Caco-2 (cell line): Measurements from ENCODE around the gene GPR3. TPM values are rescaled to one million over a fixed set of nuclear protein-coding genes. Genes with fewer than 3 reads are reported as not detected.
"Not testable (repeated sequence)": the region's sequence is repeated elsewhere in the genome, so short reads cannot be mapped to it uniquely, and the experiment has no call there.

ENCODE experiments used
- BruUV-seq: library from RNA; stranded (reverse); fragments of 400-500 nt; replicated peaks from 2 replicates; lab custom pipeline; 2021; lab: Mats Ljungman, UMichigan
- CTCF ChIA-PET: fragments of 300-600 bp; sonication (Branson Sonifier 250); formaldehyde crosslinking; loops from one replicate; lab custom pipeline; 2022; ENCODE audit warnings: antibody characterized with exemption; lab: Charles Lee
- POLR2A ChIA-PET: fragments of 300-600 bp; sonication (Branson Sonifier 250); formaldehyde crosslinking; loops from one replicate; lab custom pipeline; 2022; ENCODE audit warnings: antibody characterized with exemption; lab: Charles Lee
- DNase-seq, 2 experiments: peaks; one replicate each; pipeline versions ENCODE4 v3.0.0 to v3.0.0-alpha.2; 2020 to 2022
- H3K27me3 ChIP-seq: replicated peaks from 2 replicates; pipeline ENCODE4 v1.6.0; 2011; ENCODE audit warnings: low read length; ENCODE audit not compliant: control insufficient read depth, insufficient read depth
- H3K36me3 ChIP-seq: 2 replicates; pipeline ENCODE4 v1.5.1; 2011; ENCODE audit warnings: low read length; ENCODE audit not compliant: control insufficient read depth, insufficient read depth
- H3K4me1 ChIP-seq: fragments of 250-450 bp; sonication (Bioruptor Pico); 2 replicates; pipeline ENCODE4 v1.5.1; 2020; ENCODE audit warnings: mild to moderate bottlenecking
- H3K4me3 ChIP-seq: 2 replicates; pipeline ENCODE4 v1.5.1; 2011; ENCODE audit warnings: low read depth, mild to moderate bottlenecking, control low read depth, low read length
- H3K9me3 ChIP-seq: fragments of 250-450 bp; sonication (Bioruptor Pico); 2 replicates; pipeline ENCODE4 v1.5.1; 2020; ENCODE audit warnings: mild to moderate bottlenecking, moderate library complexity
- H3K27ac Mint-ChIP-seq: one replicate; pipeline ENCODE4 v1.8.0; 2022; ENCODE audit warnings: mixed read lengths; ENCODE audit not compliant: unreplicated experiment
- H3K27me3 Mint-ChIP-seq: one replicate; pipeline ENCODE4 v1.8.0; 2022; ENCODE audit warnings: mixed read lengths; ENCODE audit not compliant: insufficient read depth, unreplicated experiment
- H3K36me3 Mint-ChIP-seq: one replicate; pipeline ENCODE4 v1.8.0; 2022; ENCODE audit warnings: mild to moderate bottlenecking, mixed read lengths; ENCODE audit not compliant: insufficient read depth, unreplicated experiment
- H3K4me1 Mint-ChIP-seq: one replicate; pipeline ENCODE4 v1.8.0; 2022; ENCODE audit warnings: low read depth, mixed read lengths; ENCODE audit not compliant: unreplicated experiment
- H3K4me3 Mint-ChIP-seq: one replicate; pipeline ENCODE4 v1.8.0; 2022; ENCODE audit warnings: mild to moderate bottlenecking, moderate library complexity, mixed read lengths; ENCODE audit not compliant: unreplicated experiment
- H3K9me3 Mint-ChIP-seq: one replicate; pipeline ENCODE4 v1.8.0; 2022; ENCODE audit warnings: mixed read lengths; ENCODE audit not compliant: unreplicated experiment
- intact Hi-C: fragments of 100-400 bp; cut with micrococcal nuclease; formaldehyde crosslinking; loops from one replicate; pipeline ENCODE4 v1.10.0; 2022; ENCODE audit not compliant: unreplicated experiment
- total RNA-seq: library from RNA; stranded (reverse); gene quantifications from 2 replicates; pipeline ENCODE4 v1.2.3, GENCODE V29; 2022
- TF ChIP-seq, protein P1 (sequence below), 2 experiments: fragments of 200-600 bp in 1 of 2; IDR thresholded peaks; 1 replicate in 1 of 2; 2 replicates in 1 of 2; pipeline versions ENCODE4 v1.5.1 to v1.8.0; 2011 to 2022; ENCODE audit warnings: antibody characterized with exemption in 1 of 2, control low read depth in 1 of 2, inconsistent platforms in 1 of 2, low read depth in 1 of 2, low read length in 1 of 2, mild to moderate bottlenecking in 1 of 2, moderate library complexity in 1 of 2; ENCODE audit not compliant: insufficient read depth in 1 of 2, severe bottlenecking in 1 of 2, unreplicated experiment in 1 of 2

GPR3 gene
- total RNA-seq, 1 experiment from 2014 or later: 0.91 TPM

DNA sequence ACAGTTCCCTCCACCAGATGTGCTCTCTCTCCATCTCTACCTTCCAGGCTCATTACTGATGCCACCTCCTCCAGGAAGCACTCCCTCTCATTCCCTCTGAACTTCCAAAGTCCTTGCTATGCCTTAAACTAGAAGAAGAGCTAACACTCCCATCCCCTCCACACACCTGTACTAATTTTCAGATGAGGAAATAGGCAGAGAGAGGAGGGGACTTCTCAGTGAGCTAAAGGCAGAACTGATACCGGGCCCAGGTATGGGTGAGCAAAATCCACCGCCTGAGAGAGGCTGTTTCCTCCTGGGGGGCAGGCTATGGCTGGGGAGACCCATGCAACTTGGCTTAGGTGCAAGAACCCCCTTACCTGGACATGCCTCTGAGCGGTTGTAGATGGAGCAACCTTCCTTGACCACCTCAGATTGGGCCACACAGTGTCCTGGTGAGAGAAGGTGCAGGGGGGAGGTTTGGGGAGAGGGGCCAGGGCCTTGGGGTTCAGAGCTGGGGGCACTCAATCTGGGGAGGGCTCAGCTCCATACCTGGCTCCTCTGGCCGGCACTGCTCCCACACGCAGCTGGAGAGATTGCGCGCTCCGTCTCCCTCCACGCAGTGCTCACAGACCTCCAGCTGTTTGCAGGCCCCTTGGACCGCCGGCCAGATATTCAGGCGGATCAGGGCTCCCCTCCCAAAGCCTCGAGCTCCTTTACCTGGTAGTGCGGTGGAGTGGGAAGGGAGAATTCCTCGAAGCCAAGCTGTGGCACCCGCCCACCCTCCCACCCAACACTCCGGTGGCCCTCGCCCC, 10.3 kb upstream of the GPR3 start:
- no peak for DNase-seq
- Mint-ChIP-seq H3K36me3 (no peaks in the 10 kb centered on the region), H3K9me3 (no peaks in the 10 kb centered on the region), H3K27me3 (no peaks in the 10 kb centered on the region), H3K27ac (no peak overlapping the region), H3K4me3 (no peak overlapping the region), H3K4me1 (no peaks in the 10 kb centered on the region)
- ChIA-PET CTCF (interaction anchor here (0.7 to 1.2 kb wide), 3 partner anchors 16 to 86 kb away, joined by 3 to 5 read pairs (median 3); partner anchors contain the start of gene MAP3K6), POLR2A (interaction anchor here (0.6 to 0.9 kb wide), 2 partner anchors 16 to 236 kb away, joined by 4 to 5 read pairs; no protein-coding TSS in a partner anchor)
- Histone ChIP-seq H3K4me1 (no peaks in the 10 kb centered on the region), H3K27me3 (no peaks in the 10 kb centered on the region), H3K36me3 (no peaks in the 10 kb centered on the region), H3K4me3 (no peak overlapping the region), H3K9me3 (no peaks in the 10 kb centered on the region)
- BruUV-seq: no TSS peak
- TF ChIP-seq, protein P1, sequence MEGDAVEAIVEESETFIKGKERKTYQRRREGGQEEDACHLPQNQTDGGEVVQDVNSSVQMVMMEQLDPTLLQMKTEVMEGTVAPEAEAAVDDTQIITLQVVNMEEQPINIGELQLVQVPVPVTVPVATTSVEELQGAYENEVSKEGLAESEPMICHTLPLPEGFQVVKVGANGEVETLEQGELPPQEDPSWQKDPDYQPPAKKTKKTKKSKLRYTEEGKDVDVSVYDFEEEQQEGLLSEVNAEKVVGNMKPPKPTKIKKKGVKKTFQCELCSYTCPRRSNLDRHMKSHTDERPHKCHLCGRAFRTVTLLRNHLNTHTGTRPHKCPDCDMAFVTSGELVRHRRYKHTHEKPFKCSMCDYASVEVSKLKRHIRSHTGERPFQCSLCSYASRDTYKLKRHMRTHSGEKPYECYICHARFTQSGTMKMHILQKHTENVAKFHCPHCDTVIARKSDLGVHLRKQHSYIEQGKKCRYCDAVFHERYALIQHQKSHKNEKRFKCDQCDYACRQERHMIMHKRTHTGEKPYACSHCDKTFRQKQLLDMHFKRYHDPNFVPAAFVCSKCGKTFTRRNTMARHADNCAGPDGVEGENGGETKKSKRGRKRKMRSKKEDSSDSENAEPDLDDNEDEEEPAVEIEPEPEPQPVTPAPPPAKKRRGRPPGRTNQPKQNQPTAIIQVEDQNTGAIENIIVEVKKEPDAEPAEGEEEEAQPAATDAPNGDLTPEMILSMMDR (IDR thresholded peaks at IDR 0.05; ENCODE audit: insufficient read depth in 1 of 2, low read depth in 1 of 2, low read length in 1 of 2, severe bottlenecking in 1 of 2, unreplicated experiment in 1 of 2): no peak
- intact Hi-C loops: no loop called here

DNA sequence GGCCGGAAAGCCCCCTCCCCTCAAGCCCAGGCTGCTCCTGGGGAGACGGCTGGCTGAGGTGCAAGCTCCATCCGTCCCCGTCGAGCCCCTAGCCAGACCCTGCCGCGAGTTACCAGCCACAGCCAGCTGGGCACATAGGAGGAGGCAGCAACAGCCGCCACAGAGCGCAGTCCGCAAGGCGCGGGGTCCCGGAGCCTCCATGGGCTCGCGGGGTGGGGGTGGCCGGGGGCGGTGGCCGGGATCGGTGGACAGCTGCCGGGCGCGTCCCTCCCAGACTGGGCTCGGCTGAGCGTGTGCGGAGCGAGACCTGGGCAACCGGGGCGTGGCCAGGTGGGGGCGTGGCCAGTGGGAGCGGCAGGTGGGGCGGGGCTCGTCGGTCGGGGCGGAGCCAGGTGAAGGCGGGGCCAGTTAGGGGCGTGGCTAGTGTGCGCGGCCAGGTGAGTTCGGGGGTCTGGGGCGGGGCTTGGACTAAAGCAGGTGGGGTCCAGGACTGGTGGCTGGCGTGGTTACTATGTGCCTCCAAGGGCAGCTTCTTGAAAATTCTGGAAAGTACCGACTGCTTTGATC, 9.3 kb upstream of the GPR3 start, which contains the start of gene CD164L2:
Gene CD164L2, minus strand, starts transcription at position 295 of the 567 bp plus-strand sequence. Its CDS starts 94 bp downstream, at position 201.
- no peaks in the 10 kb centered on the region for H3K36me3 Mint-ChIP-seq
- no peaks in the 10 kb centered on the region for H3K9me3 Mint-ChIP-seq
- intact Hi-C loops: no loop called here
- no peaks in the 10 kb centered on the region for H3K9me3 ChIP-seq
- H3K36me3 ChIP-seq: no peaks in the 10 kb centered on the region
- no peaks in the 10 kb centered on the region for H3K4me1 ChIP-seq
- no peaks in the 10 kb centered on the region for H3K27me3 Mint-ChIP-seq
- H3K27ac Mint-ChIP-seq: no peak within 1 kb of the TSS
- H3K4me3 Mint-ChIP-seq: no peak within 1 kb of the TSS
- peak; percentile 45 to 47 for DNase-seq
- no TSS peak for BruUV-seq
- no peak within 1 kb of the TSS for H3K4me3 ChIP-seq
- ChIA-PET CTCF (interaction anchor here (0.7 to 1.2 kb wide), 3 partner anchors 15 to 87 kb away, joined by 3 to 5 read pairs (median 3); partner anchors contain the start of gene MAP3K6), POLR2A (interaction anchor here (0.6 to 0.9 kb wide), 2 partner anchors 17 to 237 kb away, joined by 4 to 5 read pairs; no protein-coding TSS in a partner anchor)
- H3K27me3 ChIP-seq: no peaks in the 10 kb centered on the region
- no peaks in the 10 kb centered on the region for H3K4me1 Mint-ChIP-seq
- TF ChIP-seq, protein P1 (IDR thresholded peaks at IDR 0.05; ENCODE audit: insufficient read depth in 1 of 2, low read depth in 1 of 2, low read length in 1 of 2, severe bottlenecking in 1 of 2, unreplicated experiment in 1 of 2): no peak

DNA sequence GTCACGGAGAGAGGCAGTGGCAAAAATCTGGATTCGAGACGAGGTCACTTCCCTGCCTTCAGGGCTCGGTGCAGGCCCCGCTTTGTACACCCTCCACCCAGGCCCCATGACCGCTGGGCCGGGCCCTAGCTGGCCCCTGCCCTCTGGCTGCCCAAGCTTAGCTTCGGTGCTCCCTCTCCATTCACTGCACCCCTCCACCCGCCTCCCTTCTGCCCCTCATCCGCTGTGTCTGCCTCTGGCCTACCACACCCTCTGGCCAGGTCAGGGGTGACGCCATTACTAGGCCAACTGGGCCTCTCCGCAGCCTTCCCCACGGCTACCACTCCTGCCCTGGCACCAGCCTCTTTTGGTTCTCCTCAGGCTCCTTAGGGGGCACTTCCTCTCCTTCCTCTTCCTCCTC, 8.8 kb upstream of the GPR3 start:
- Histone ChIP-seq H3K9me3 (no peaks in the 10 kb centered on the region), H3K27me3 (no peaks in the 10 kb centered on the region), H3K36me3 (no peaks in the 10 kb centered on the region), H3K4me1 (no peaks in the 10 kb centered on the region), H3K4me3 (no peak overlapping the region)
- H3K36me3 Mint-ChIP-seq: no peaks in the 10 kb centered on the region
- no peaks in the 10 kb centered on the region for H3K9me3 Mint-ChIP-seq
- DNase-seq: no peak
- TF ChIP-seq, protein P1 (IDR thresholded peaks at IDR 0.05; ENCODE audit: insufficient read depth in 1 of 2, low read depth in 1 of 2, low read length in 1 of 2, severe bottlenecking in 1 of 2, unreplicated experiment in 1 of 2): no peak
- H3K27me3 Mint-ChIP-seq: no peaks in the 10 kb centered on the region
- intact Hi-C loops: no loop called here
- CTCF ChIA-PET: no interaction called here
- H3K27ac Mint-ChIP-seq: no peak overlapping the region
- no peaks in the 10 kb centered on the region for H3K4me1 Mint-ChIP-seq
- POLR2A ChIA-PET: no interaction called here
- BruUV-seq: no TSS peak
- H3K4me3 Mint-ChIP-seq: no peak overlapping the region

DNA sequence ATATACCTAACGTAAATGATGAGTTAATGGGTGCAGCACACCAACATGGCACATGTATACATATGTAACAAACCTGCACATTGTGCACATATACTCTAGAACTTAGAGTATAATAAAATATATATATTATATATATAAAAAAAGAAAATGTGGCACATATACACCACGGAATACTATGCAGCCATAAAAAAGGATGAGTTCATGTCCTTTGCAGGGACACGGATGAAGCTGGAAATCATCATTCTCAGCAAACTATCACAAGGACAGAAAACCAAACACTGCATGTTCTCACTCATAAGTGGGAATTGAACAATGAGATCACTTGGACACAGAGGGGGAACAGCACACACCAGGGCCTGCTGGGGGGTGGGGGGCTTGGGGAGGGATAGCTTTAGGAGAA, 7.6 kb upstream of the GPR3 start:
- POLR2A ChIA-PET, H3K9me3 Mint-ChIP-seq, H3K9me3 ChIP-seq, H3K36me3 Mint-ChIP-seq, H3K4me1 ChIP-seq, DNase-seq, H3K36me3 ChIP-seq, H3K27me3 ChIP-seq, H3K27ac Mint-ChIP-seq, H3K4me3 ChIP-seq, H3K27me3 Mint-ChIP-seq, H3K4me1 Mint-ChIP-seq, intact Hi-C loops, H3K4me3 Mint-ChIP-seq, BruUV-seq: not testable (repeated sequence)
- CTCF ChIA-PET: interaction anchor here (0.6 kb wide), 1 partner anchor 19 kb away, joined by 3 read pairs; no protein-coding TSS in a partner anchor
